Measurements from ENCODE around the gene FAM184A. TPM values are rescaled to one million over a fixed set of nuclear protein-coding genes. Genes with fewer than 3 reads are reported as not detected.
"Not testable (repeated sequence)": the region's sequence is repeated elsewhere in the genome, so short reads cannot be mapped to it uniquely, and the experiment has no call there.

Gene FAM184A
- total and polyA plus RNA-seq, 9 of the 15 experiments (the other 6 are each of a cell fraction or from before 2014, with no cell fraction given): 6.4 to 18.7 (median 13.1) TPM

GRCh38 chr6:119022796-119023195, 55.7 kb downstream of the FAM184A start (continued):
- TF ChIP-seq POLR2B (IDR thresholded peaks at IDR 0.05; ENCODE audit: low read depth, partially characterized antibody) (no peak), GTF2A2 (tag; IDR thresholded peaks at IDR 0.05) (no peak), MYC (IDR thresholded peaks at IDR 0.05; ENCODE audit: low read depth, low read length) (no peak), MYC (CRISPR knock-in tag; IDR thresholded peaks at IDR 0.05; ENCODE audit: borderline replicate concordance, low read depth) (no peak), ZNF133 (CRISPR knock-in tag; IDR thresholded peaks at IDR 0.05) (no peak), SOX6 (IDR thresholded peaks at IDR 0.05) (no peak), ZNF311 (CRISPR knock-in tag; IDR thresholded peaks at IDR 0.05) (no peak)

GRCh38 chr6:119020597-119021561, 57.6 kb downstream of the FAM184A start:
- no peaks in the 10 kb centered on the region for H4K20me1 ChIP-seq (replicated peaks; ENCODE audit: control insufficient read depth, insufficient read depth, low read length)
- no peak overlapping the region for H3K27ac ChIP-seq (ENCODE audit: extremely low read depth, low read depth, low read length)
- ChIA-PET CTCF (ENCODE audit: low intra/inter-chr PET ratio) (no interaction called here), POLR2A (interaction anchor here (0.7 to 1.4 kb wide), 2 partner anchors 13 to 14 kb away, joined by 3 to 4 read pairs; no protein-coding TSS in a partner anchor)
- in situ Hi-C loops (cut with MboI): no loop called here
- no peak overlapping the region for H3K4me3 ChIP-seq
- H3K9me3 ChIP-seq (replicated peaks; ENCODE audit: control insufficient read depth, insufficient read depth, low read depth, low read length): no peaks in the 10 kb centered on the region
- H3K9ac ChIP-seq (ENCODE audit: insufficient read depth in 1 of 2, low read depth in 2 of 2, low read length in 2 of 2): no peak overlapping the region
- DNase-seq (ENCODE audit: extremely low read depth in 1 of 4, low spot score in 3 of 4): no peak
- H3K9me1 ChIP-seq (ENCODE audit: control insufficient read depth, insufficient read depth, low read length): no peaks in the 10 kb centered on the region
- H3K27me3 ChIP-seq (ENCODE audit: control insufficient read depth in 2 of 2, insufficient read depth in 2 of 2, low read length in 2 of 2): no peaks in the 10 kb centered on the region
- FAIRE-seq: no peak
- ATAC-seq: no peak
- whole genome bisulfite sequencing (ENCODE audit: insufficient coverage, low coverage, missing lambda C conversion rate): 63% methylated on average over 2 of the region's 2 CpGs
- no peak overlapping the region for H2AFZ ChIP-seq (ENCODE audit: low read depth, low read length)
- BruUV-seq (replicated peaks): no TSS peak
- H3K4me1 ChIP-seq (replicated peaks in 1 of 2; ENCODE audit: control insufficient read depth in 2 of 2, insufficient read depth in 2 of 2, low read length in 2 of 2): no peaks in the 10 kb centered on the region
- no peaks in the 10 kb centered on the region for H3K79me2 ChIP-seq (ENCODE audit: control insufficient read depth, insufficient read depth, low read length)
- H3K36me3 ChIP-seq (ENCODE audit: control insufficient read depth, insufficient read depth, low read length): peaks cover 23% of the 10 kb centered on the region; the same call in 1 of the 3 replicates
- intact Hi-C loops (cut with micrococcal nuclease): no loop called here
- TF ChIP-seq DNMT1 (IDR thresholded peaks at IDR 0.05): no peak
- no peak overlapping the region for H3K4me2 ChIP-seq (ENCODE audit: insufficient read depth, low read length)

- H2AFZ ChIP-seq (ENCODE audit: low read depth, low read length); BruUV-seq (replicated peaks); H3K9me1 ChIP-seq (ENCODE audit: control insufficient read depth, insufficient read depth, low read length); H3K4me2 ChIP-seq (ENCODE audit: insufficient read depth, low read length); ATAC-seq; H3K4me1 ChIP-seq (replicated peaks in 1 of 2; ENCODE audit: control insufficient read depth in 2 of 2, insufficient read depth in 2 of 2, low read length in 2 of 2); H3K79me2 ChIP-seq (ENCODE audit: control insufficient read depth, insufficient read depth, low read length); CTCF ChIA-PET (ENCODE audit: low intra/inter-chr PET ratio); H3K27me3 ChIP-seq (ENCODE audit: control insufficient read depth in 2 of 2, insufficient read depth in 2 of 2, low read length in 2 of 2); in situ Hi-C loops (cut with MboI); H3K27ac ChIP-seq (ENCODE audit: extremely low read depth, low read depth, low read length); FAIRE-seq; DNase-seq (ENCODE audit: extremely low read depth in 1 of 4, low spot score in 3 of 4); intact Hi-C loops (cut with micrococcal nuclease); H4K20me1 ChIP-seq (replicated peaks; ENCODE audit: control insufficient read depth, insufficient read depth, low read length); H3K9me3 ChIP-seq (replicated peaks; ENCODE audit: control insufficient read depth, insufficient read depth, low read depth, low read length); H3K9ac ChIP-seq (ENCODE audit: insufficient read depth in 1 of 2, low read depth in 2 of 2, low read length in 2 of 2); H3K4me3 ChIP-seq: not testable (repeated sequence)
- POLR2A ChIA-PET: interaction anchor here (0.6 to 0.9 kb wide), 2 partner anchors 9 to 784 kb away, joined by 3 to 4 read pairs; no protein-coding TSS in a partner anchor
- WGBS (ENCODE audit: insufficient coverage, low coverage, missing lambda C conversion rate): 85% methylated on average over 7 of the region's 22 CpGs
- H3K36me3 ChIP-seq (ENCODE audit: control insufficient read depth, insufficient read depth, low read length): peaks cover 35% of the 10 kb centered on the region; the same call in 2 of the 3 replicates
Observed at GRCh38 chr6:119015165-119015564, 63.3 kb downstream of the FAM184A start.

Measured in K562 (cell line).